HCT116 (cell line): ENCODE results near the gene CYB5D1.
A peak's percentile ranks its signal among the peaks of the same experiment; 100 is the strongest.

Source experiments
- CEBPB ChIP-seq: IDR thresholded peaks from 2 replicates; pipeline ENCODE4 v1.6.1; 2012; ENCODE audit warnings: low read depth
- CTCF ChIP-seq, 3 experiments: fragments of 200-600 bp in 1 of 3; sonication (generic) in 1 of 3; IDR thresholded peaks in 2 of 3; conservative IDR thresholded peaks in 1 of 3; 2 replicates each; pipeline ENCODE4 v1.5.1; 2012 to 2017; ENCODE audit warnings: low read depth in 2 of 3, low read length in 2 of 3, antibody characterized with exemption in 1 of 3, borderline replicate concordance in 1 of 3, control low read depth in 1 of 3, mild to moderate bottlenecking in 1 of 3, mixed read lengths in 1 of 3, mixed run types in 1 of 3, moderate library complexity in 1 of 3; ENCODE audit not compliant: insufficient read depth in 1 of 3
- EGR1 ChIP-seq: IDR thresholded peaks from 2 replicates; pipeline ENCODE4 v1.6.1; 2012; ENCODE audit warnings: low read depth
- EZH2 ChIP-seq: fragments of 200-600 bp; sonication (generic); IDR thresholded peaks from 2 replicates; pipeline ENCODE4 v1.6.1; 2017; ENCODE audit warnings: antibody characterized with exemption, mixed run types
- MAX ChIP-seq: IDR thresholded peaks from 2 replicates; pipeline ENCODE4 v1.6.1; 2012
- POLR2AphosphoS5 ChIP-seq: IDR thresholded peaks from 2 replicates; pipeline ENCODE4 v1.6.1; 2011; ENCODE audit warnings: mild to moderate bottlenecking, low read depth, low read length, moderate library complexity
- RAD21 ChIP-seq: IDR thresholded peaks from 2 replicates; pipeline ENCODE4 v1.6.1; 2012; ENCODE audit warnings: low read depth, mild to moderate bottlenecking
- YY1 ChIP-seq: IDR thresholded peaks from 2 replicates; pipeline ENCODE4 v1.6.1; 2011; ENCODE audit warnings: low read length, low read depth, moderate library complexity, mild to moderate bottlenecking; ENCODE audit not compliant: insufficient replicate concordance; ENCODE audit errors: extremely low read depth

GRCh38 chr17:7836596-7837407 lies 21.0 kb upstream of the CYB5D1 start:
- no peak for TF ChIP-seq CTCF (IDR thresholded peaks at IDR 0.05 in 2 of 3, conservative IDR thresholded peaks at IDR 0.05 in 1 of 3; ENCODE audit: borderline replicate concordance in 1 of 3, insufficient read depth in 1 of 3, low read depth in 2 of 3, low read length in 2 of 3)
- TF ChIP-seq YY1 = peak; percentile 83
- no peak for TF ChIP-seq EZH2
- TF ChIP-seq POLR2AphosphoS5 = peak; percentile 54; the same call in 1 of the 2 replicates
- TF ChIP-seq MAX = no peak
- no peak for TF ChIP-seq RAD21
- no peak for TF ChIP-seq CEBPB
- no peak for TF ChIP-seq EGR1
